ENCODE data around the gene GCNA. TPM values are rescaled to one million over a fixed set of nuclear protein-coding genes. Genes with fewer than 3 reads are reported as not detected.

The GCNA gene
- total and polyA plus RNA-seq, 7 donors, result 0.98 to 9.1 (median 3.7) TPM

- TF ChIP-seq CTCF (IDR thresholded peaks at IDR 0.05), result no peak
- intact Hi-C loops (cut with DNase I), result no loop called here
- Histone ChIP-seq H3K36me3 (ENCODE audit: insufficient read depth in 1 of 2, low read depth in 1 of 2) (peaks cover 4 to 32% of the 10 kb centered on the region in 2 donors), H3K4me3 (no peak overlapping the region), H3K27ac (no peak overlapping the region), H3K4me1 (no peaks in the 10 kb centered on the region), H3K27me3 (ENCODE audit: insufficient read depth in 3 of 3, low read length in 2 of 3) (no peaks in the 10 kb centered on the region), H3K9me3 (no peaks in the 10 kb centered on the region)
- ATAC-seq, result no peak
- 81 to 90% (median 88%) methylated on average over 4 of the region's 4 CpGs for WGBS, 3 donors
- no peak for DNase-seq
Measured at GRCh38 chrX:71615056-71615455, 36.8 kb downstream of the GCNA start.

GRCh38 chrX:71615954-71616353 lies 37.7 kb downstream of the GCNA start:
- Histone ChIP-seq H3K4me3 (no peak overlapping the region), H3K4me1 (no peaks in the 10 kb centered on the region), H3K9me3 (no peaks in the 10 kb centered on the region), H3K27ac (no peak overlapping the region), H3K36me3 (ENCODE audit: insufficient read depth in 1 of 2, low read depth in 1 of 2) (peaks cover 4 to 23% of the 10 kb centered on the region in 2 donors), H3K27me3 (ENCODE audit: insufficient read depth in 3 of 3, low read length in 2 of 3) (no peaks in the 10 kb centered on the region)
- WGBS, 3 donors, result 82 to 88% (median 88%) methylated on average over 8 to 10 of the region's 10 CpGs
- ATAC-seq (no peak), DNase-seq (no peak)
- TF ChIP-seq CTCF (IDR thresholded peaks at IDR 0.05), result no peak
- intact Hi-C loops (cut with DNase I), result no loop called here

GRCh38 chrX:71616672-71617529 lies 38.7 kb downstream of the GCNA start:
- Histone ChIP-seq H3K27ac (no peak overlapping the region), H3K9me3 (no peaks in the 10 kb centered on the region), H3K4me3 (no peak overlapping the region), H3K36me3 (ENCODE audit: insufficient read depth in 1 of 2, low read depth in 1 of 2) (peaks cover 4 to 14% of the 10 kb centered on the region in 2 donors), H3K27me3 (ENCODE audit: insufficient read depth in 3 of 3, low read length in 2 of 3) (no peaks in the 10 kb centered on the region), H3K4me1 (no peaks in the 10 kb centered on the region)
- intact Hi-C loops (cut with DNase I), result no loop called here
- DNase-seq, result no peak
- no peak for TF ChIP-seq CTCF (IDR thresholded peaks at IDR 0.05)
- peak in 3 of 4 donors; percentile 7 to 18 (median 9) for ATAC-seq
- 87 to 94% (median 87%) methylated on average over 21 to 43 of the region's 43 CpGs for WGBS, 3 donors

GRCh38 chrX:71617742-71618141 lies 39.5 kb downstream of the GCNA start:
- no peak for TF ChIP-seq CTCF (IDR thresholded peaks at IDR 0.05)
- 73 to 82% (median 75%) methylated on average over 7 to 8 of the region's 8 CpGs for WGBS, 3 donors
- Histone ChIP-seq H3K4me1 (peaks cover 6% of the 10 kb centered on the region), H3K9me3 (no peaks in the 10 kb centered on the region), H3K27ac (no peak overlapping the region), H3K36me3 (ENCODE audit: insufficient read depth in 1 of 2, low read depth in 1 of 2) (peaks cover 4 to 8% of the 10 kb centered on the region in 2 donors), H3K27me3 (ENCODE audit: insufficient read depth in 3 of 3, low read length in 2 of 3) (no peaks in the 10 kb centered on the region), H3K4me3 (no peak overlapping the region)
- ATAC-seq, result no peak
- DNase-seq, result no peak
- intact Hi-C loops (cut with DNase I), result no loop called here
